Pancreas (tissue), 10 donors: ENCODE data around the gene RPAP3. TPM values are rescaled to one million over a fixed set of nuclear protein-coding genes. Genes with fewer than 3 reads are reported as not detected.

Experiments used
- ATAC-seq, 4 donors: fragments of 200-7000 bp; cut with Tn5 transposase; one replicate each; pipeline versions ENCODE4 v1.8.0 to v1.9.1; 2020; ENCODE audit warnings: mild to moderate bottlenecking in 4 of 4, moderate library complexity in 4 of 4
- DNase-seq, 6 donors: peaks; one replicate each; pipeline ENCODE4 v3.0.0-alpha.2; 2020
- FAIRE-seq: peaks from 2 replicates; lab custom pipeline; 2012; peaks lifted over from hg19 to GRCh38; lab: Jason Lieb, UNC
- H3K27ac ChIP-seq, 4 donors: fragments of 200-600 bp; sonication (generic); 1 replicate in 3 of 4; 2 replicates in 1 of 4; pipeline versions ENCODE4 v1.5.0 to v1.8.0; 2020
- H3K27me3 ChIP-seq, 4 donors: fragments of 200-600 bp; one replicate each; pipeline ENCODE4 v1.8.0; 2021
- H3K36me3 ChIP-seq, 3 donors: fragments of 200-600 bp; sonication (generic) in 1 of 3; one replicate each; pipeline versions ENCODE4 v1.5.0 to v1.8.0; 2020 to 2021
- H3K4me1 ChIP-seq, 3 donors: fragments of 200-600 bp; one replicate each; pipeline ENCODE4 v1.8.0; 2021
- H3K4me3 ChIP-seq, 4 donors: fragments of 200-600 bp; sonication (generic) in 2 of 4; one replicate each; pipeline versions ENCODE4 v1.5.0 to v1.8.0; 2020 to 2021
- H3K9me3 ChIP-seq, 4 donors: fragments of 200-600 bp; one replicate each; pipeline ENCODE4 v1.8.0; 2021
- CTCF ChIP-seq, 4 donors: fragments of 200-600 bp; sonication (generic) in 3 of 4; IDR thresholded peaks; one replicate each; pipeline versions ENCODE4 v1.5.0 to v1.8.0; 2021; ENCODE audit warnings: antibody characterized with exemption in 4 of 4
- WGBS, 2 donors: extraction: QIAGEN DNeasy Blood & Tissue Kit; methylation state at CpG; one replicate each; pipeline ENCODE4 v1.1.7; 2013; 5-methylcytosine and 5-hydroxymethylcytosine counted together
- intact Hi-C, 3 donors: fragments of 100-400 bp; cut with DNase I; formaldehyde crosslinking; loops; one replicate each; pipeline versions ENCODE4 v1.11.1 to v1.14.2; 2022
- polyA plus RNA-seq, 2 donors: library from polyadenylated mRNA; stranded (reverse); fragments of 200-250 nt; gene quantifications; one replicate each; pipeline ENCODE4 v1.2.3, GENCODE V29; 2013
- total RNA-seq, 6 donors: library from RNA; stranded (reverse); fragmentation: NEBNext Ultra II Directional in 4 of 6; extraction: Animal tissue kit (Norgen Biotek cat#: 25700) in 4 of 6; gene quantifications; one replicate each; pipeline versions ENCODE4 v1.2.1 to v1.2.4, GENCODE V29; 2021 to 2023
- donor health status: healthy with polysubstance abuse.
- donor health status: DM: no; HTN: no; CAD: no; lungs with moderate emphysema.
- donor health status: DM: no; HTN: no; CAD: no.
- donor health status: control.
- donor health status: control.
- donor health status: Bipolar disorder and iron deficiency.
- donor health status: DM: yes; HTN: yes; CAD: no.
- donor health status: DM: no; HTN: no; CAD: no.
- donor health status: DM: no; HTN: no; CAD: no.
- donor health status: DM: yes; HTN: yes; CAD: no.

Gene RPAP3
- total and polyA plus RNA-seq, 8 donors = 3.3 to 12.1 (median 8.9) TPM

DNA sequence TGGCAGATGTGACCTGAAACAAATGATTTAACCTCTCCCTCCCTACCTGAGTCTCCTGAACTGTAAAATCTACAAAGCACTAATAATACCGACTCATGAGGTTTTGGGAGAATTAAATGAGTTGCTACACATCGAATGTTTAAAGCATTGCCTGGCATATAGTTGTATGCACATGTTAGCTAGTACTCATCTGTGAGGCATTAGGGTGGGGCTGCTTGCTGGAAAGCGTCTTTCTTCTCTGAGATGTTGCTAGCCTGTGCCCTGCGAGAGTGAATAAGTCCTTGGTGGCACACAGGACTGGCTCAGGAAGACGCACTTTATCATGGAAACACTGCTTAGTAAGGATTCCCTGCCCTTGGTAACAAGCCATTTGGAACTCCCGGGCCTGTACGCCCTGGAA is 46.7 kb upstream of the RPAP3 start:
- no peaks in the 10 kb centered on the region for H3K9me3 ChIP-seq
- TF ChIP-seq CTCF (IDR thresholded peaks at IDR 0.05) = no peak
- ATAC-seq (no peak), DNase-seq (no peak), FAIRE-seq (no peak)
- peaks cover 3 to 22% (median 19%) of the 10 kb centered on the region in 3 donors for H3K4me1 ChIP-seq
- H3K27me3 ChIP-seq = no peaks in the 10 kb centered on the region
- H3K4me3 ChIP-seq = no peak overlapping the region
- intact Hi-C loops = no loop called here
- 81 to 89% methylated on average over 7 of the region's 7 CpGs for WGBS, 2 donors
- no peaks in the 10 kb centered on the region for H3K36me3 ChIP-seq
- H3K27ac ChIP-seq = peak overlapping the region in 2 of 4 donors; percentile 55 to 65

DNA sequence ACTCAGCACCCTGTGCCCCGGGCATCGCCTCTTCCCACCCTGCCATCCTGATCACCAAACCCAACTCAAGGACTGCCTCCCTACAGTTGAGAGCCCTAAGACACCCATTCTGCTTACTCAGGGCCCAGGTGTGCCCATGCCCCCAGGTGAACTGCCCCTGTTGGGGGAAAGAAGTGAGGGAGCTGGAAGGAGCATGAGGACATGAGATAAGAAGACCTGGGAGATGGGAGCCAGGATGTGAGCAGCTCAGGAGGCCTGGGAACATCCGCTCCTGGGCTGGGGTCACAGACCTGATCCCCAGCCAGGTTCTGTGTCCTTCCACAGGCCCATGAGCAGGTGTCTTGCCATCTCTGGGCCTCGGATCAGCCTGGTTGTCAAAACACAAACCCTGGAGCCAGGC is 46.3 kb upstream of the RPAP3 start:
- H3K4me3 ChIP-seq = no peak overlapping the region
- H3K9me3 ChIP-seq = no peaks in the 10 kb centered on the region
- intact Hi-C loops = no loop called here
- H3K36me3 ChIP-seq = no peaks in the 10 kb centered on the region
- no peak for TF ChIP-seq CTCF (IDR thresholded peaks at IDR 0.05)
- H3K4me1 ChIP-seq = peaks cover 3 to 22% (median 19%) of the 10 kb centered on the region in 3 donors
- DNase-seq = no peak
- no peaks in the 10 kb centered on the region for H3K27me3 ChIP-seq
- ATAC-seq = no peak
- no peak for FAIRE-seq
- H3K27ac ChIP-seq = no peak overlapping the region
- WGBS, 2 donors = 82 to 83% methylated on average over 4 of the region's 4 CpGs

- Histone ChIP-seq H3K36me3 (no peaks in the 10 kb centered on the region), H3K27ac (no peak overlapping the region), H3K27me3 (no peaks in the 10 kb centered on the region), H3K4me1 (peaks cover 3 to 22% (median 19%) of the 10 kb centered on the region in 3 donors), H3K9me3 (no peaks in the 10 kb centered on the region), H3K4me3 (no peak overlapping the region)
- ATAC-seq (no peak), FAIRE-seq (no peak), DNase-seq (no peak)
- WGBS, 2 donors = 81 to 83% methylated on average over 9 of the region's 9 CpGs
- intact Hi-C loops = no loop called here
- no peak for TF ChIP-seq CTCF (IDR thresholded peaks at IDR 0.05)
These were observed 45.7 kb upstream of the RPAP3 start for GRCh38 chr12:47751561-47751960.

GRCh38 chr12:47750916-47751470 is 45.2 kb upstream of the RPAP3 start:
- no peaks in the 10 kb centered on the region for H3K9me3 ChIP-seq
- no peaks in the 10 kb centered on the region for H3K27me3 ChIP-seq
- H3K36me3 ChIP-seq = no peaks in the 10 kb centered on the region
- intact Hi-C loops = no loop called here
- no peak overlapping the region for H3K4me3 ChIP-seq
- H3K27ac ChIP-seq = no peak overlapping the region
- H3K4me1 ChIP-seq = peaks cover 3 to 21% (median 19%) of the 10 kb centered on the region in 3 donors
- TF ChIP-seq CTCF (IDR thresholded peaks at IDR 0.05) = no peak
- FAIRE-seq (no peak), ATAC-seq (no peak), DNase-seq (no peak)
- 83 to 89% methylated on average over 19 of the region's 19 CpGs for WGBS, 2 donors

DNA sequence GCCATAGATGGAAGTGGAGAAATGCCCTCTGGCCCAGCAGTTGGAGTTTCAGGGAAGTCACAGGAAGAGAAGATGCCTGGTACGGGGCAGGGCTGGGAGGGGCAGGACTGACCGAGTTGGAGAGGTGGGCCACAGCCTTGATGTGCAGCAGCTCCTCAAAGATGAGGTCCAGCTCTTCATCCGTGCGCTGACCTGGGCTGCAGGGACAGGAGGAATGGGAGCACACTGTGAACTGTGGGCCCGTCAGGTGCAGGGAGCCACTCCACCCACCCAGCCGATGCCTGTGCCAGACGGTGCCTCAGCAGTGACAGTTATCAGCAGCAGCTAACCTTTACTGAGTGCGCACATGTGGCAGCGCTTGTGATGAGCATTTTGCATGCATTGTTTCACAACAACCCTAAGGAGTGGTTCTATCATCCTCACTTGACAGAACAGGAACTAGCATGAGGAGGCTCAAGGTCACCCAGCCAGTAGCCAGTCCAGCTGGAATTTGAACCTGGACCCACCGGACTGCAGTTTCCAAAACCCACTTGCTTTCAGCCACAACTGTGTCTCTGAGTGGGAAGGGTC is 44.5 kb upstream of the RPAP3 start:
- ATAC-seq = no peak
- 74 to 76% methylated on average over 10 of the region's 10 CpGs for WGBS, 2 donors

More for the DNA sequence above, 44.5 kb upstream of the RPAP3 start:
- intact Hi-C loops = no loop called here
- FAIRE-seq (no peak), DNase-seq (peak in 1 of 6 donors; percentile 15)
- no peaks in the 10 kb centered on the region for H3K36me3 ChIP-seq
- H3K27ac ChIP-seq = no peak overlapping the region
- no peaks in the 10 kb centered on the region for H3K9me3 ChIP-seq
- no peak overlapping the region for H3K4me3 ChIP-seq
- no peak for TF ChIP-seq CTCF (IDR thresholded peaks at IDR 0.05)
- H3K27me3 ChIP-seq = no peaks in the 10 kb centered on the region
- H3K4me1 ChIP-seq = peaks cover 0 to 15% (median 14%) of the 10 kb centered on the region in 3 donors
